K562 (cell line): ENCODE results near the gene TNIK. TPM values are rescaled to one million over a fixed set of nuclear protein-coding genes. Genes with fewer than 3 reads are reported as not detected.

Source experiments
- ARID3B ChIP-seq: fragments of 250-450 bp; sonication (Bioruptor Pico); IDR thresholded peaks from 2 replicates; pipeline ENCODE4 v1.4.0; 2020; ENCODE audit warnings: borderline replicate concordance
- FIP1L1 ChIP-seq: fragments of 200-400 bp; formaldehyde crosslinking; IDR thresholded peaks from 2 replicates; pipeline ENCODE4 v1.6.1; 2018; ENCODE audit warnings: mild to moderate bottlenecking, low read depth, low read length; ENCODE audit not compliant: poor library complexity, severe bottlenecking
- FOXP1 ChIP-seq: sonication (generic); formaldehyde crosslinking; IDR thresholded peaks from 2 replicates; pipeline ENCODE4 v1.8.0; 2022; ENCODE audit warnings: mild to moderate bottlenecking, missing genetic modification reagents
- MXD1 ChIP-seq: fragments of 250-450 bp; sonication (Bioruptor Pico); IDR thresholded peaks from 2 replicates; pipeline ENCODE4 v1.8.0; 2021; ENCODE audit warnings: borderline replicate concordance, mild to moderate bottlenecking, moderate library complexity; ENCODE audit not compliant: poor library complexity, severe bottlenecking
- PHF20 ChIP-seq: fragments of 450-650 bp; IDR thresholded peaks from 2 replicates; pipeline ENCODE4 v1.6.1; 2018; ENCODE audit not compliant: partially characterized antibody
- RBBP5 ChIP-seq: fragments of 200-600 bp; sonication (generic); IDR thresholded peaks from 2 replicates; pipeline ENCODE4 v1.6.1; 2012; ENCODE audit warnings: borderline replicate concordance, mild to moderate bottlenecking, low read length, control low read depth, inconsistent platforms; ENCODE audit not compliant: insufficient read depth, poor library complexity, severe bottlenecking
- RBM25 ChIP-seq: fragments of 200-400 bp; formaldehyde crosslinking; IDR thresholded peaks from 2 replicates; pipeline ENCODE4 v1.6.1; 2018; ENCODE audit warnings: low read length, low read depth, moderate library complexity; ENCODE audit not compliant: severe bottlenecking
- SP1 ChIP-seq: sonication (generic); formaldehyde crosslinking; IDR thresholded peaks from 2 replicates; pipeline ENCODE4 v1.8.1; 2022; ENCODE audit warnings: mild to moderate bottlenecking, missing genetic modification reagents
- ZFP36 ChIP-seq: fragments of 150-350 bp; IDR thresholded peaks from 2 replicates; pipeline ENCODE4 v1.6.1; 2018; ENCODE audit warnings: low read length, low read depth; ENCODE audit not compliant: partially characterized antibody
- ZNF395 ChIP-seq: fragments of 200-800 bp; sonication (Bioruptor generic); IDR thresholded peaks from 2 replicates; pipeline ENCODE4 v1.6.1; 2017; ENCODE audit warnings: missing genetic modification characterization, missing compliant biosample characterization
- ZNF764 ChIP-seq: fragments of 250-450 bp; sonication (Bioruptor Pico); IDR thresholded peaks from 2 replicates; pipeline ENCODE4 v1.4.0; 2020; ENCODE audit warnings: low read depth, mild to moderate bottlenecking, moderate library complexity
- polyA plus RNA-seq, 8 experiments: library from polyadenylated mRNA; depleted of rRNA in 4 of 8; stranded (reverse) in 5 of 8; unstranded in 3 of 8; fragments of >200 nt; fragmentation: Nextera tagmentation in 2 of 8; fragmentation: Illumina TruSeq in 1 of 8; extraction: Ambion mirVana in 2 of 8; extraction: Trizol in 1 of 8; gene quantifications; 2 replicates each; pipeline versions ENCODE4 v1.2.1 to v1.2.3, GENCODE V29; 2011 to 2014; ENCODE audit warnings: inconsistent platforms in 1 of 8, missing spikeins in 1 of 8
- total RNA-seq, 7 experiments: library from RNA; depleted of rRNA in 6 of 7; stranded (reverse); fragments of >200 nt in 6 of 7; fragmentation: Illumina TruSeq in 2 of 7; extraction: Trizol in 2 of 7; gene quantifications; 2 replicates each; pipeline versions ENCODE4 v1.2.1 to v1.2.3, GENCODE V29; 2011 to 2021; ENCODE audit warnings: low replicate concordance in 1 of 7
- TF ChIP-seq, protein P1 (sequence below): fragments of 450-650 bp; formaldehyde crosslinking; IDR thresholded peaks from 2 replicates; pipeline ENCODE4 v1.4.0; 2020; ENCODE audit warnings: mild to moderate bottlenecking, moderate library complexity
- TF ChIP-seq, protein P2 (sequence below): IDR thresholded peaks from 3 replicates; pipeline ENCODE4 v1.6.1; 2011; ENCODE audit warnings: borderline replicate concordance, mild to moderate bottlenecking; ENCODE audit not compliant: insufficient read length, insufficient read depth
- TF ChIP-seq, protein P3 (sequence below): fragments of 200-800 bp; sonication (Bioruptor generic); IDR thresholded peaks from 2 replicates; pipeline ENCODE4 v1.6.1; 2016; ENCODE audit warnings: missing genetic modification characterization, missing compliant biosample characterization

TNIK gene
- total and polyA plus RNA-seq, 9 of the 15 experiments (the other 6 are each of a cell fraction or from before 2014, with no cell fraction given): 6.6 to 39.0 (median 24.7) TPM

GRCh38 chr3:171192176-171192854 is 267.9 kb downstream of the TNIK start (continued):
- TF ChIP-seq ARID3B (CRISPR knock-in tag) (no peak), ZNF764 (CRISPR knock-in tag) (no peak), FOXP1 (CRISPR knock-in tag) (no peak), FIP1L1 (no peak), SP1 (CRISPR knock-in tag) (peak; percentile 42; the same call in 1 of the 2 replicates), PHF20 (no peak), RBM25 (no peak), RBBP5 (no peak), ZFP36 (peak; percentile 26), ZNF395 (peak; percentile 79; the same call in 1 of the 2 replicates), MXD1 (CRISPR knock-in tag) (no peak)
- TF ChIP-seq, protein P1, sequence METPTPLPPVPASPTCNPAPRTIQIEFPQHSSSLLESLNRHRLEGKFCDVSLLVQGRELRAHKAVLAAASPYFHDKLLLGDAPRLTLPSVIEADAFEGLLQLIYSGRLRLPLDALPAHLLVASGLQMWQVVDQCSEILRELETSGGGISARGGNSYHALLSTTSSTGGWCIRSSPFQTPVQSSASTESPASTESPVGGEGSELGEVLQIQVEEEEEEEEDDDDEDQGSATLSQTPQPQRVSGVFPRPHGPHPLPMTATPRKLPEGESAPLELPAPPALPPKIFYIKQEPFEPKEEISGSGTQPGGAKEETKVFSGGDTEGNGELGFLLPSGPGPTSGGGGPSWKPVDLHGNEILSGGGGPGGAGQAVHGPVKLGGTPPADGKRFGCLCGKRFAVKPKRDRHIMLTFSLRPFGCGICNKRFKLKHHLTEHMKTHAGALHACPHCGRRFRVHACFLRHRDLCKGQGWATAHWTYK (CRISPR knock-in tag): no peak; the same call in 1 of the 2 replicates
- TF ChIP-seq, protein P2, sequence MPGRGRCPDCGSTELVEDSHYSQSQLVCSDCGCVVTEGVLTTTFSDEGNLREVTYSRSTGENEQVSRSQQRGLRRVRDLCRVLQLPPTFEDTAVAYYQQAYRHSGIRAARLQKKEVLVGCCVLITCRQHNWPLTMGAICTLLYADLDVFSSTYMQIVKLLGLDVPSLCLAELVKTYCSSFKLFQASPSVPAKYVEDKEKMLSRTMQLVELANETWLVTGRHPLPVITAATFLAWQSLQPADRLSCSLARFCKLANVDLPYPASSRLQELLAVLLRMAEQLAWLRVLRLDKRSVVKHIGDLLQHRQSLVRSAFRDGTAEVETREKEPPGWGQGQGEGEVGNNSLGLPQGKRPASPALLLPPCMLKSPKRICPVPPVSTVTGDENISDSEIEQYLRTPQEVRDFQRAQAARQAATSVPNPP: no peak
- TF ChIP-seq, protein P3, sequence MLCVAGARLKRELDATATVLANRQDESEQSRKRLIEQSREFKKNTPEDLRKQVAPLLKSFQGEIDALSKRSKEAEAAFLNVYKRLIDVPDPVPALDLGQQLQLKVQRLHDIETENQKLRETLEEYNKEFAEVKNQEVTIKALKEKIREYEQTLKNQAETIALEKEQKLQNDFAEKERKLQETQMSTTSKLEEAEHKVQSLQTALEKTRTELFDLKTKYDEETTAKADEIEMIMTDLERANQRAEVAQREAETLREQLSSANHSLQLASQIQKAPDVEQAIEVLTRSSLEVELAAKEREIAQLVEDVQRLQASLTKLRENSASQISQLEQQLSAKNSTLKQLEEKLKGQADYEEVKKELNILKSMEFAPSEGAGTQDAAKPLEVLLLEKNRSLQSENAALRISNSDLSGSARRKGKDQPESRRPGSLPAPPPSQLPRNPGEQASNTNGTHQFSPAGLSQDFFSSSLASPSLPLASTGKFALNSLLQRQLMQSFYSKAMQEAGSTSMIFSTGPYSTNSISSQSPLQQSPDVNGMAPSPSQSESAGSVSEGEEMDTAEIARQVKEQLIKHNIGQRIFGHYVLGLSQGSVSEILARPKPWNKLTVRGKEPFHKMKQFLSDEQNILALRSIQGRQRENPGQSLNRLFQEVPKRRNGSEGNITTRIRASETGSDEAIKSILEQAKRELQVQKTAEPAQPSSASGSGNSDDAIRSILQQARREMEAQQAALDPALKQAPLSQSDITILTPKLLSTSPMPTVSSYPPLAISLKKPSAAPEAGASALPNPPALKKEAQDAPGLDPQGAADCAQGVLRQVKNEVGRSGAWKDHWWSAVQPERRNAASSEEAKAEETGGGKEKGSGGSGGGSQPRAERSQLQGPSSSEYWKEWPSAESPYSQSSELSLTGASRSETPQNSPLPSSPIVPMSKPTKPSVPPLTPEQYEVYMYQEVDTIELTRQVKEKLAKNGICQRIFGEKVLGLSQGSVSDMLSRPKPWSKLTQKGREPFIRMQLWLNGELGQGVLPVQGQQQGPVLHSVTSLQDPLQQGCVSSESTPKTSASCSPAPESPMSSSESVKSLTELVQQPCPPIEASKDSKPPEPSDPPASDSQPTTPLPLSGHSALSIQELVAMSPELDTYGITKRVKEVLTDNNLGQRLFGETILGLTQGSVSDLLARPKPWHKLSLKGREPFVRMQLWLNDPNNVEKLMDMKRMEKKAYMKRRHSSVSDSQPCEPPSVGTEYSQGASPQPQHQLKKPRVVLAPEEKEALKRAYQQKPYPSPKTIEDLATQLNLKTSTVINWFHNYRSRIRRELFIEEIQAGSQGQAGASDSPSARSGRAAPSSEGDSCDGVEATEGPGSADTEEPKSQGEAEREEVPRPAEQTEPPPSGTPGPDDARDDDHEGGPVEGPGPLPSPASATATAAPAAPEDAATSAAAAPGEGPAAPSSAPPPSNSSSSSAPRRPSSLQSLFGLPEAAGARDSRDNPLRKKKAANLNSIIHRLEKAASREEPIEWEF (CRISPR knock-in tag): peak; percentile 79; the same call in 1 of the 2 replicates
